NCI-H146 (cell line): ENCODE results near the gene PLCB1.

Experiments
- DNase-seq: peaks from one replicate; lab custom pipeline; 2025; lab: John Stamatoyannopoulos, UW

The PLCB1 gene

GRCh38 chr20:8129211-8129976 lies 2.7 kb upstream of the PLCB1 start:
- DNase-seq, result no peak

GRCh38 chr20:8130840-8131526 lies 1.1 kb upstream of the PLCB1 start:
- DNase-seq, result no peak

GRCh38 chr20:8132484-8133309 lies 631 bp downstream of the PLCB1 start:
- peak; percentile 55 for DNase-seq

- DNase-seq, result no peak
Measured at GRCh38 chr20:8133310-8133768, 1.3 kb downstream of the PLCB1 start.

- no peak for DNase-seq
Measured at GRCh38 chr20:8133851-8134451, 1.9 kb downstream of the PLCB1 start.

- no peak for DNase-seq
Measured at GRCh38 chr20:8139899-8140298, 7.8 kb downstream of the PLCB1 start.

- DNase-seq, result no peak
Measured at GRCh38 chr20:8143474-8143873, 11.4 kb downstream of the PLCB1 start.

GRCh38 chr20:8144282-8145245 lies 12.5 kb downstream of the PLCB1 start:
- no peak for DNase-seq

GRCh38 chr20:8145246-8146168 lies 13.4 kb downstream of the PLCB1 start:
- DNase-seq, result no peak

- no peak for DNase-seq
Measured at GRCh38 chr20:8147476-8147875, 15.4 kb downstream of the PLCB1 start.

GRCh38 chr20:8148501-8148900 lies 16.4 kb downstream of the PLCB1 start:
- DNase-seq, result no peak

- no peak for DNase-seq
Measured at GRCh38 chr20:8150591-8150990, 18.5 kb downstream of the PLCB1 start.

GRCh38 chr20:8151372-8151771 lies 19.3 kb downstream of the PLCB1 start:
- peak; percentile 25 for DNase-seq

GRCh38 chr20:8152183-8152582 lies 20.1 kb downstream of the PLCB1 start:
- no peak for DNase-seq

GRCh38 chr20:8152847-8153246 lies 20.8 kb downstream of the PLCB1 start:
- DNase-seq, result no peak

- no peak for DNase-seq
Measured at GRCh38 chr20:8153281-8153908, 21.3 kb downstream of the PLCB1 start.

- no peak for DNase-seq
Measured at GRCh38 chr20:8154638-8155037, 22.6 kb downstream of the PLCB1 start.

GRCh38 chr20:8155229-8155628 lies 23.2 kb downstream of the PLCB1 start:
- no peak for DNase-seq

GRCh38 chr20:8155812-8156211 lies 23.7 kb downstream of the PLCB1 start:
- no peak for DNase-seq
